Dermis microvascular lymphatic vessel endothelial cell (primary cell): Measurements from ENCODE around the gene SMIM35. TPM values are rescaled to one million over a fixed set of nuclear protein-coding genes. Genes with fewer than 3 reads are reported as not detected.

Source experiments
- DNase-seq, 2 donors: peaks; one replicate each; pipeline versions ENCODE4 v3.0.0 to v3.0.0-alpha.2; 2010; ENCODE audit warnings: low read depth in 2 of 2
- total RNA-seq: library from RNA; depleted of rRNA; stranded (reverse); fragments of >200 nt; gene quantifications from 2 replicates; pipeline ENCODE4 v1.2.1, GENCODE V29; 2014

The SMIM35 gene
- total RNA-seq, 1 donor from 2014 or later = not detected

GRCh38 chr11:118059246-118059940 is 27.4 kb downstream of the SMIM35 start:
- no peak for DNase-seq

GRCh38 chr11:118058311-118059245 is 28.2 kb downstream of the SMIM35 start:
- no peak for DNase-seq

DNA sequence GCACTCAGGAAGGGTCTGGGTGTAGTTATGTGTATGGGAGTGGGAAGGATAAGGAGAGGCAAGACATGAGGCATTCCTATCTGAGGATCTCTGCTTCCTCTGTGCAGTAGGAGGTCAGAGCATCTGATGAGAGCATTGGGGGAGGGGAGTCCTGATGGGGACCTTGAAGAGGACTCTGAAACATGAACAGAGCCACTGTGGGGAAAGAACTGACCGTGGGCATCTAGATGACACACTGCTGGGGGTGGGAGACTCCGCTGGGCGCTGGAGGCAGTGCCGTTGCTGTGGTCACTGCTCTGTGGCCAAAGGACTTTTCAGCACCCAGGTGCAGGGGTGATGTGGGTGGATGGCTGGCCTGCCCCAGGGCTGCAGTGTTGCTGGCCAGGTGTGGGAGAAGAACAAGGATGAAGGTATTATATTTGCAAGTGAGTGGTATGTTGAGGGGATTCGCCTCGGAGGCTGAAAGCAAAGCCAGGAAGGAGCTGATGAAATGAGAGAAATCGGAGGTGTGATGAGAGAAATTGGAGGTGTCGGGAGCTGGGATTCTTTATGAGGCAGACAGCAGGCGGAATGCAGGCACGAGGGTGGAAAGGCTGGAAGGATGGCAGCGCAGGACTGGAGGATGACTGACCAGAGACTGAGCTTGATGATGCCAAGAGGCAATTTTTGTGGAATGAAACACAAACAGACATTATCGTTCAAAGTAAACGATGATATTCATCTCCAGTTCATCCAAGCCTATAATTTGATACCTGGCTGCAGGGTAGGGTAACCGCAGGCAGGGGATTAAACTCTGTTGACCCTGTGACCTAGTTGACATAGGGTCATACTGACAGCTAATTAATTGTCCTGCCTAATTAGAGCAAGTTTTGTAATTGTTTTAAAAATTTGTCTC is 29.3 kb downstream of the SMIM35 start:
- no peak for DNase-seq

DNA sequence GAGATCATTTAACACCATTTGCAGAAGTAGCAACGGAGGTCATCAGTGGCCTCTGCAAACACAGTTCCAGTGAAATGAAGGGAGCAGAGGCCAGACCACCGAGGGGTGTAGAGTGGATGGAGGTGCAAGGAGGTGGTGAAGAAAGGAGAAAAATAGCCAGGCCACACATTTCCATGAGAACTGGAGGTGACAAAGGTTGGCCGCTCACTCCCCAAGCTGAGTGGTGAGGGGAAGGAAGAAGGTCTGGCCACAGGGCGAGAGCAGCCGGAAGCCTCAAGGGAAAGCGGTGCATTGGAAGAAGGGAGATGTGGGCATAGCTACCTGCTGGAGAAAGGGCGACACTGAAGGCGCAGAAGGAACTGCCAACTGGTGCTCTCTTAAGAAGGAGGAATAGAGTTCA is 30.0 kb downstream of the SMIM35 start:
- no peak for DNase-seq

- DNase-seq = no peak
These were observed 30.8 kb downstream of the SMIM35 start for GRCh38 chr11:118055966-118056365.

GRCh38 chr11:118054712-118055640 is 31.8 kb downstream of the SMIM35 start:
- no peak for DNase-seq

GRCh38 chr11:118052581-118053206 is 34.1 kb downstream of the SMIM35 start:
- DNase-seq = no peak

DNA sequence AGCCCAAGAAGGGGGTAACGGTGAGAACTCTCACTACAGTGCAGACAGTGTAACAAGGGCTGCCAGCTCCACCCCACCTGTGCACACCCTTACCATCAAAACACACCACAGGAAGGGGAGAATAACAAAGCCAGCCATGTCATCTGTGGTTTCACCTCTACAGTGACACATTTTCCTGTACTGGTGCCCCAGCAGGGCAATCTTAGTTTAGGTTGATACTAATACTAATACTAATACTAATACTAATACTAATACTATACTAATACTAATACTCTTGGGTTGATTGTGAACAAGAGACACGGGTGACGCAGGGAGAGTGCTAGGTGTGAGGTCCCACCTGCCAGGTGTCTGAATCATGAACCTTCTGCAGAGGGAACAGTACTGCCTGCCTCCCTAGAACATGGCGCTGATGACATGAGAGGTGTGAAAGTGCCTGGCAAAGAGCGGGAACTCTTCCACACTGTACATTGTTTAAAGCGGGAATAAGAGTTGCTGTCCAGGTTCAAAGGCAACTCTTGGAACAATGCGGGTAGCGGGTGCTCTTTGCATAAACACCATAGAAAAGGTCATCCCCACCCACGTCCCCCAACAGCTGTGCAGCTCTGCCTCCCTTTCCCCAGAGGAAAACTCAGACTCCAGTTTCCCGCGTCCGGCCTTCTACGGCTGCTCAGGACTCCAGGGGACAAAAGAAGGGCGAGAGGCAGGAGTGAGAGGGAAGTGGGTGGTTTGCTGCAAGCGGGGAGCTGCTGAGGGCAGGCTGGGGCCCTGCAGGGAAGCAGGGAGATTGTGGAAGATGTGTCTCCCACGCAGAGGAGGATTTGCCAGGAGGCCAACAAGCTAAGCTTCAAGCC is 34.9 kb downstream of the SMIM35 start:
- DNase-seq = no peak

DNA sequence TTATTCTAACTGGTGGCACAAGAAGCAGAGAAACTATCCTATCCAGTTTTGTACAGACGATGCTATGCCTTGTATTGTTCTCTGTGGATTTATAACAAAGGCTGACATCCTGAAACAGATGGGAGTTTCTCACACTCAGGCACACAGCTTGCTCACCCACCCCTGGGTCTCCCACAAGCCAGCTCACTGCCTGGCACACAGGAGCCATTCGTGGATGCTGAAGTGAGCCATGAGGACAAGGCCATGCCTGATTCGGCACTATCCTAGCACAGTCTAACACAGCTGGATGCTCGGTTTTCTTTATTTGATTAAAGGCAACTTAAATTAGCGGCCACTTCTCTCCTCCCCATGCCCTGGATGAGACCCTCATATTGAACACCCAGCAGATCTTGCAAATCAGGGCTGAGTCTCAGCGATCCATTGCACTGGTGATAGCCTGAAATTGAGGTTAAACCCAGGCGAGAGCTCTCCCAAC is 35.6 kb downstream of the SMIM35 start:
- DNase-seq = no peak

DNA sequence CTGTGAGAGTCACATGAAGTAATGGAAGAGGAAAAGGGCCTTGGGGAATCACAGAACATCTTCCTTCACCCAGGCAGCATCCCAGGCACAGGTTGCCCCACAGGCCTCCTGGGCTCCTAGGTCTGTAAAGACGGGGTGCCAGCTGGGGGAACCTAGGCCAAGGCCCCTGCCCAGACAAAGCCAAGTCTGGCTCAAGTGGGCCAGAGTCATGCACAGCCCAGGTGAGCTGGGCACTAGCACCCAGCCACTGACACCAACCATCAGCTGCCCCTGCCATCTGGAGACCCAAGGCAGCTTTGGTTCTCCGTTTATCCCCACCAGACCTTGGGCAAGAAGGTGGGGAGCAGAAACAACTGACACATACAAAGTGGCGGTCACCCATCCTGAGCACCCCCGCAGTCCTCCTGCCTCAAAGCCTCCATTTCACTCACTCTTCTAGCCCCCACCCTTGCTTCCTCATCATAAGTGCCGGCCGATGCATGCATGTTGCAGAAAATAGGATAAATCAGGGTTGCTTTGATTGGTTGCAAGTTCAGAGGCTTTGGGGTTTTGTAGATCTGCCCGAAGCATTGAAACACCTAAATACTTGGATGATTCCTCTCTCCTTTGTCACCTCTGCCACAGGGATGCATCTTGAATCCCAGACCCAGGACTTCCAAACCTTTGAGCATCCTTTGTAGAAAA is 36.4 kb downstream of the SMIM35 start:
- no peak for DNase-seq

DNA sequence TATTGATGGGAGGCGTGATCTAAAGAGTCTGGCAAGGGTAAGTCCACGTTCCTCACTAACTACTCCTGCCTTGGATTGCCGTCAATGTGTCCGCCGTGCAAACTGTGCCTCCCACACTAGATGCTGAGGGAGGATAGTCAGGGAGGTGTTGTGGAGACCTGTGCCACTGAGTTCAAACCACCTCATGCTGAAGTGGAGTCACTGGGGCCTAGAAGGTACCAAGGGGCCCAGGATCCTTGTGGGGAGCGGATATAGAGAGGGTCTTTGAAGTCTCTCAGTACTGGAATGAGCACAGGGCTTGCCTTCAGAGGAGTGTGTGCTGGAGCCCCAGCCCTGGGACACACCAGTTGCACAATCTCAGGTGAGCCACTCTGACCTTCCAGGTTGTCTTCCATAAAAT is 37.0 kb downstream of the SMIM35 start:
- DNase-seq = no peak

- no peak for DNase-seq
These were observed 38.0 kb downstream of the SMIM35 start for GRCh38 chr11:118048472-118049370.

- DNase-seq = no peak
These were observed 39.0 kb downstream of the SMIM35 start for GRCh38 chr11:118047749-118048148.

DNA sequence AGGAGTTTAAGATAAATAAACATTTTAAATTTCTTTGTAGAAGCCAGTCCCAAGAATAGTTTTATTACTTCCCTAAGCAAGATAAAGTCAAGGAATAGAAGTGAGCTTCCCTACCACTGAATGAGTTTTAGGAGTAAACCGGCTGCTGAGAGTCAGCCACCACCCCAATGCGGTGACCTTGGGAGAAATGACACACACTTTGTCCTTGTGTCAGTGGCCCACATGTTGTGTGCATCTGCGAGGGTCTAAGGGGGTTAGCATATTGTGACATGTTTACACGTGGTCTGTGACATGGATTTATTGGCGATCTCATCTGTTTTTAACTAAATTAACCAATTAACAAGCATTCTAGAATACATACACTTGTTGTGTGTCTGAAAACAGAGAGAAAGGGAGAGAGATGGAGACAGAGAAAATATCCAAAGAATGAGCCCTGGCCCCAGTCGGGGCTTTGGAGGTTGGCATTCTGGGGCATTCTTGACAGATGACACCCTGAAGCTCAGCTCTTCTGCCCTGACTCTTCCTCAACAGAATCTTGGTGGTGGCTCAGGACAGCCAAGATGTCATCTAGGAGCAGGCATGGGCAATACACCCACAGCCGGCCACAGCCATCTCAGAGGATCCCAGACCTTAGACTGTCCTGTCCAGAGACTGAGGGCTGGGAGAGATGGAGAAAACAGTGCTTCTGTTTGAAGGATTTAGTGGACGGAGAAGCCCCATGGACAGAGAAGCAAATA is 39.6 kb downstream of the SMIM35 start:
- no peak for DNase-seq

GRCh38 chr11:118046051-118046963 is 40.5 kb downstream of the SMIM35 start:
- DNase-seq = no peak

GRCh38 chr11:118045191-118045590 is 41.6 kb downstream of the SMIM35 start:
- DNase-seq = no peak
